ENCODE measurements around the gene CELA2A. TPM values are rescaled to one million over a fixed set of nuclear protein-coding genes. Genes with fewer than 3 reads are reported as not detected.
A peak's percentile ranks its signal among the peaks of the same experiment; 100 is the strongest.
"Not testable (repeated sequence)": the region's sequence is repeated elsewhere in the genome, so short reads cannot be mapped to it uniquely, and the experiment has no call there.

The CELA2A gene
- total and polyA plus RNA-seq, 5 donors from 2014 or later = not detected

DNA sequence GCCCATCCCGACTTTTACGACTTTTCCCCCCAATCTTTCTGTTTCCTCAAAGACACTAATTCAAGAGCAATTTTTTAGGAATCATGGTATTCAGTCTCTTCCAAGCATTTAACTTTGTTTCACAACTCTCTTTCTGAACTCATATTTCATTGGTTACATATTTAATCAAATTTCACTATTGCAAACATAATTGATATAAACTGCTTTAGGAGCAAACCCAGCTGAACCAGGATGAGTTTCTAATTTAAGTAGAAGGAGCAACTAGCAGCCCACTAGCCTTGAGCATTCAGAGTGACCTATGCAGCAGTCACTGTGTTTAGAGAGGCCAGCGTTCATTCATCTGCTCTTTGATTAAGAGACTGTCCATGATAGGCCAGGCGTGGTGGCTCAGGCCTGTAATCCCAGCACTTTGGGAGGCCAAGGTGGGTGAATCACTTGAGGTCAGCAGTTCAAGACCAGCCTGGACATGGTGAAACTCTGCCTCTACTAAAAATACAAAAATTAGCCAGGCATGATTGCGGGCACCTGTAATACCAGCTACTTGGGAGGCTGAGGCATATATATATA, 21.2 kb downstream of the CELA2A start:
- Mint-ChIP-seq H3K9me3 (no peaks in the 10 kb centered on the region), H3K4me1 (no peaks in the 10 kb centered on the region)
- ATAC-seq (ENCODE audit: low read depth in 2 of 2) = no peak

DNA sequence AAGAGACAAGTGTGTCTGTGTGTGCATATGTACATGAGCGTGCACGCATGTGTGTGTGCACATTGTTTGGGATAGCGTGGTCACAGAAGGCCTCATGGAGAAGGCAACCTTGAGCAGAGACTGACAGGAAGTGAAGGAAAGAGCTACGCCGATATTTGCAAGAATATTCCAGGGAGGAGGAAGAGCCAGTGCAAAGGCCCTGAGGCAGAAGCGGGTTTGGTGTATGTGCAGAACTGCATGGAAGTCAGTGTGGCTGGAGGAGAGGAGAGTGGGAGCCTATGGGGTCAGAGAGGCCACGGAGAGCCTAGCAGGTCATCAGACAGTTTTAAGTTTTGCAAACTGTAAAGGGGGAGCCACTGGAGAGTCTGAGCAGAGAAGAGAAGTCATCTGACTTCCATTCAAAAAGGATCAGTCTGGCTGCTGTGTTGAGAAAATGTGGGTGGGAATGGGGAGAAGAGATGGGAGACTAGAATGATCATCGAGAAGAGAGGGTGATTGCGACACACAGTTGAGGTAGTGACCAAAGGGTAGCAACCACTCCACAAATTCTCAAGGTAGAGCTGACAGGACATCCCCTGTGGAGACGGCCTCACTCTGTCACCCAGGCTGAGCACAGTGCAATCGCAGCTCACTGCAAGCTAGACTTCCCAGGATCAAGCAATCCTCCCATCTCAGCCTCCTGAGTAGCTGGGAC, 23.3 kb downstream of the CELA2A start:
- DNase-seq = no peak
- Mint-ChIP-seq H3K27ac (peak overlapping the region in 1 of 3 donors; percentile 21), H3K4me3 (no peak overlapping the region)

More for the DNA sequence above, 21.2 kb downstream of the CELA2A start:
- Histone ChIP-seq H3K27ac (ENCODE audit: insufficient read depth, low read length, poor library complexity, severe bottlenecking) (no peak overlapping the region), H3K27me3 (ENCODE audit: control insufficient read depth, insufficient read depth, low read length) (no peaks in the 10 kb centered on the region), H3K36me3 (ENCODE audit: control insufficient read depth, insufficient read depth, low read length) (no peaks in the 10 kb centered on the region), H3K9me3 (ENCODE audit: control insufficient read depth in 2 of 2, low read length in 2 of 2) (no peaks in the 10 kb centered on the region), H3K4me3 (ENCODE audit: low read depth, low read length) (no peak overlapping the region), H3K4me1 (ENCODE audit: control insufficient read depth, insufficient read depth, low read length, poor library complexity, severe bottlenecking) (no peaks in the 10 kb centered on the region)
- H3K27me3 Mint-ChIP-seq = peaks cover 8% of the 10 kb centered on the region
- peak overlapping the region in 1 of 3 donors; percentile 43 for H3K27ac Mint-ChIP-seq
- no peak for DNase-seq
- peaks cover 3% of the 10 kb centered on the region for H3K36me3 Mint-ChIP-seq
- no peak overlapping the region for H3K4me3 Mint-ChIP-seq

DNA sequence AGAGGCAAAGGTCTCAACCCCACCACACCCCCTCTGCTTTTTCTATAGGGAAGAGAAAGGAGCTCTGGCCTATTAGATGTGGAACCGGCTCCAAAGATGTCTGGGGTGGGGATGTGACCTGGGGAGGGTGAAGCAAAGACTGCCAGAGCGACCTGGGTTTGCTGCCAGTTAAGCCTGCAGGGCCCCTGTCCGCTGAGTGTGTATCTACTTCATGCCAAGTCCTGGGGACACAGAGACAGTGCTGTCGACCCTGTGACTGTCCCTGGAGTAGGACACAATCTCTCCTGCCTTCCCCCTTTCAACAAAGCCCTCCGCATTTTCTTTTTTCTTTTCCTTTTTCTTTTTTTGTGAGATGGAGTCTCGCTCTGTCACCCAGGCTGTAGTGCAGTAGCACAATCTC, 25.9 kb downstream of the CELA2A start:
- H3K4me3 Mint-ChIP-seq; H3K9me3 Mint-ChIP-seq; ATAC-seq (ENCODE audit: low read depth in 2 of 2); H3K36me3 ChIP-seq (ENCODE audit: control insufficient read depth, insufficient read depth, low read length); H3K27ac ChIP-seq (ENCODE audit: insufficient read depth, low read length, poor library complexity, severe bottlenecking); H3K4me3 ChIP-seq (ENCODE audit: low read depth, low read length); H3K9me3 ChIP-seq (ENCODE audit: control insufficient read depth in 2 of 2, low read length in 2 of 2); H3K4me1 ChIP-seq (ENCODE audit: control insufficient read depth, insufficient read depth, low read length, poor library complexity, severe bottlenecking); H3K27me3 Mint-ChIP-seq; DNase-seq; H3K27ac Mint-ChIP-seq; H3K4me1 Mint-ChIP-seq; H3K27me3 ChIP-seq (ENCODE audit: control insufficient read depth, insufficient read depth, low read length): not testable (repeated sequence)
- peaks cover 30% of the 10 kb centered on the region for H3K36me3 Mint-ChIP-seq

More for the DNA sequence above, 23.3 kb downstream of the CELA2A start:
- H3K27ac ChIP-seq (ENCODE audit: insufficient read depth, low read length, poor library complexity, severe bottlenecking) = no peak overlapping the region
- H3K27me3 ChIP-seq (ENCODE audit: control insufficient read depth, insufficient read depth, low read length) = no peaks in the 10 kb centered on the region
- H3K4me1 ChIP-seq (ENCODE audit: control insufficient read depth, insufficient read depth, low read length, poor library complexity, severe bottlenecking) = no peaks in the 10 kb centered on the region
- no peaks in the 10 kb centered on the region for H3K9me3 ChIP-seq (ENCODE audit: control insufficient read depth in 2 of 2, low read length in 2 of 2)
- H3K36me3 ChIP-seq (ENCODE audit: control insufficient read depth, insufficient read depth, low read length) = no peaks in the 10 kb centered on the region
- no peak for ATAC-seq (ENCODE audit: low read depth in 2 of 2)
- H3K9me3 Mint-ChIP-seq = no peaks in the 10 kb centered on the region
- no peak overlapping the region for H3K4me3 ChIP-seq (ENCODE audit: low read depth, low read length)
- H3K27me3 Mint-ChIP-seq = peaks cover 8% of the 10 kb centered on the region
- no peaks in the 10 kb centered on the region for H3K4me1 Mint-ChIP-seq
- H3K36me3 Mint-ChIP-seq = peaks cover 9% of the 10 kb centered on the region

DNA sequence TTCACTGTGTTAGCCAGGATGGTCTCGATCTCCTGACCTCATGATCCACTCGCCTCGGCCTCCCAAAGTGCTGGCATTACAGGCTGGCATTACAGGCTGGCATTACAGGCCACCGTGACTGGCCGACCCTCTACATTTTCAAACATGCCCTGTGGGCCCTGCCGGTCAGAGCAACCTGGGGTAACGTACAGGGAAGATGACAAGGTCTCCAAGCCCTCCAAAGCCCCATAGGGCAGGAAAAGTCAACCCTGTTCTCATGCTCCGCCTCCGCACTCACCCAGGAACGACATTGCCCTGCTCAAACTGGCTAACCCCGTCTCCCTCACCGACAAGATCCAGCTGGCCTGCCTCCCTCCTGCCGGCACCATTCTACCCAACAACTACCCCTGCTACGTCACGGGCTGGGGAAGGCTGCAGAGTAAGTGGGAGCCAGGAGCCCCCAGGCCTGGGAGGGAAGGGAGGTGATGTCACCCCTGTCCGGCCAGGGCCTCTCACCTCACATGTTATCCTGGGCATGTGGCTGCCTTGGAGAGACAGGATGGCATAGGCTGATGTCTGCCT, 26.5 kb downstream of the CELA2A start:
- ATAC-seq (ENCODE audit: low read depth in 2 of 2); DNase-seq; H3K4me3 ChIP-seq (ENCODE audit: low read depth, low read length); H3K4me1 ChIP-seq (ENCODE audit: control insufficient read depth, insufficient read depth, low read length, poor library complexity, severe bottlenecking); H3K36me3 ChIP-seq (ENCODE audit: control insufficient read depth, insufficient read depth, low read length); H3K4me3 Mint-ChIP-seq; H3K9me3 Mint-ChIP-seq; H3K27ac Mint-ChIP-seq; H3K27me3 Mint-ChIP-seq; H3K27ac ChIP-seq (ENCODE audit: insufficient read depth, low read length, poor library complexity, severe bottlenecking); H3K9me3 ChIP-seq (ENCODE audit: control insufficient read depth in 2 of 2, low read length in 2 of 2); H3K4me1 Mint-ChIP-seq; H3K27me3 ChIP-seq (ENCODE audit: control insufficient read depth, insufficient read depth, low read length): not testable (repeated sequence)
- H3K36me3 Mint-ChIP-seq = peaks cover 31% of the 10 kb centered on the region

DNA sequence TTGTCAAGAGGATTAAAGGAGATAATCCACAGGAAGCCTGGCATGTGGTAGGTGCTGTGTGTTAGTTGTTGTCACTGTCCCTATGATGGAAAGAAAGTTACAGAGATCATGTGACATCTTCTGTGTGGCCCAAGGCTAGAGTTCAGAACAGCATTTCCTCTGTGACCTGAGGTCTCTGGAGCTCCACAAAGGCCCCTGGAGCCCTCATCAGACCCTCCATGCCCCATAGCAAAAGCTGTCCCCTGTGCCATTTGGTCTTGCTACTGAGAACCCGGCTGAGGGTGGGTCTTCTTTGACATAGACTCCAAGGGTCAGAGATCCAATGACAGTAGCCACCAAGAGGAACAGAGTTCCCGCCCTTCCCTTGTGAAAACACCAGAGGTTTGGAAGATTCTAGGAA, 27.4 kb downstream of the CELA2A start:
- peaks cover 35% of the 10 kb centered on the region for H3K36me3 Mint-ChIP-seq
- H3K4me1 Mint-ChIP-seq = no peaks in the 10 kb centered on the region
- H3K9me3 Mint-ChIP-seq = no peaks in the 10 kb centered on the region
- H3K27me3 Mint-ChIP-seq = peaks cover 8% of the 10 kb centered on the region
- H3K9me3 ChIP-seq (ENCODE audit: control insufficient read depth in 2 of 2, low read length in 2 of 2) = no peaks in the 10 kb centered on the region
- no peak for DNase-seq
- H3K4me1 ChIP-seq (ENCODE audit: control insufficient read depth, insufficient read depth, low read length, poor library complexity, severe bottlenecking) = no peaks in the 10 kb centered on the region
- no peak overlapping the region for H3K27ac Mint-ChIP-seq
- ATAC-seq (ENCODE audit: low read depth in 2 of 2) = no peak
- no peak overlapping the region for H3K4me3 ChIP-seq (ENCODE audit: low read depth, low read length)
- H3K27me3 ChIP-seq (ENCODE audit: control insufficient read depth, insufficient read depth, low read length) = no peaks in the 10 kb centered on the region
- H3K36me3 ChIP-seq (ENCODE audit: control insufficient read depth, insufficient read depth, low read length) = no peaks in the 10 kb centered on the region
- no peak overlapping the region for H3K27ac ChIP-seq (ENCODE audit: insufficient read depth, low read length, poor library complexity, severe bottlenecking)
- no peak overlapping the region for H3K4me3 Mint-ChIP-seq

DNA sequence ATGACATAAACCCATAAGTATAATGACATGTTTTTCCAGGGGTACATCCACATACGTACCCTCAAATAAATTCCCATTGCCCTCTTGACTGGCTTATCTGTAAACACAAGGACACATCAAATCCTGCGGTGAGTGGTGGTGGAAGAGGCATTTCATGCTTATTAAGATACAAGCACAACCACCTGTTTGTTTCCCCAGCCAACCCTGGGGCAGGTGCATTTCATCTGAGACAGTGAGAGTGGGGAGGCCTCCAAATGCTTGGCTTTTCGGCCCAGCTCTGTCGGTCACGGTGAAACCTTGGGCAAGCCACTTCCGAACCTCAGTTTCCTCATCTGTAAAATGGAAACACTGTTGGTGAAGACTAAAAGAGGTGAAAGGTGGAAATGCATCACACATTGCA, 27.9 kb downstream of the CELA2A start:
- not testable (repeated sequence) for H3K27me3 Mint-ChIP-seq; H3K4me1 Mint-ChIP-seq; H3K27ac Mint-ChIP-seq; H3K4me3 Mint-ChIP-seq; H3K4me3 ChIP-seq (ENCODE audit: low read depth, low read length); H3K9me3 Mint-ChIP-seq; H3K36me3 ChIP-seq (ENCODE audit: control insufficient read depth, insufficient read depth, low read length); H3K4me1 ChIP-seq (ENCODE audit: control insufficient read depth, insufficient read depth, low read length, poor library complexity, severe bottlenecking); H3K9me3 ChIP-seq (ENCODE audit: control insufficient read depth in 2 of 2, low read length in 2 of 2); H3K27me3 ChIP-seq (ENCODE audit: control insufficient read depth, insufficient read depth, low read length); ATAC-seq (ENCODE audit: low read depth in 2 of 2); H3K27ac ChIP-seq (ENCODE audit: insufficient read depth, low read length, poor library complexity, severe bottlenecking); DNase-seq
- H3K36me3 Mint-ChIP-seq = peaks cover 35% of the 10 kb centered on the region

DNA sequence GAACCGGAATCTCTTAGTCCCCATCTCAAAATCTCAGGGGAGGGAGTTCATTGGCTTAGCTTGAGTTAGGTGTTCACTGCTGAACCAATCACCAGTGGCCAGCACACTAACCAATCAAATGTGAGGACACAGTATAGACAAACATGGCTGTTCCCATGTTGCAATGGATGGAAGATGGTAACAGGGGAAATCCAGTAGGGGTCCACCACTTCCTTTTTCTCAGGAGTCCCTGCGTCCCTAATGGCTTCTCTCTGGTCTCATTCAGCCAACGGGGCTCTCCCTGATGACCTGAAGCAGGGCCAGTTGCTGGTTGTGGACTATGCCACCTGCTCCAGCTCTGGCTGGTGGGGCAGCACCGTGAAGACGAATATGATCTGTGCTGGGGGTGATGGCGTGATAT, 29.1 kb downstream of the CELA2A start:
- H3K4me3 Mint-ChIP-seq = no peak overlapping the region
- H3K36me3 Mint-ChIP-seq = peaks cover 37% of the 10 kb centered on the region
- ATAC-seq (ENCODE audit: low read depth in 2 of 2) = no peak
- Histone ChIP-seq H3K27me3 (ENCODE audit: control insufficient read depth, insufficient read depth, low read length) (no peaks in the 10 kb centered on the region), H3K9me3 (ENCODE audit: control insufficient read depth in 2 of 2, low read length in 2 of 2) (no peaks in the 10 kb centered on the region), H3K36me3 (ENCODE audit: control insufficient read depth, insufficient read depth, low read length) (no peaks in the 10 kb centered on the region), H3K27ac (ENCODE audit: insufficient read depth, low read length, poor library complexity, severe bottlenecking) (no peak overlapping the region), H3K4me3 (ENCODE audit: low read depth, low read length) (no peak overlapping the region), H3K4me1 (ENCODE audit: control insufficient read depth, insufficient read depth, low read length, poor library complexity, severe bottlenecking) (no peaks in the 10 kb centered on the region)
- H3K4me1 Mint-ChIP-seq = peaks cover 0 to 3% (median 2%) of the 10 kb centered on the region in 4 donors
- no peaks in the 10 kb centered on the region for H3K9me3 Mint-ChIP-seq
- no peak for DNase-seq
- H3K27ac Mint-ChIP-seq = no peak overlapping the region
- no peaks in the 10 kb centered on the region for H3K27me3 Mint-ChIP-seq
